HepG2 (cell line): ENCODE data around the gene SMAD6. TPM values are rescaled to one million over a fixed set of nuclear protein-coding genes. Genes with fewer than 3 reads are reported as not detected.
A peak's percentile ranks its signal among the peaks of the same experiment; 100 is the strongest.

Experiments
- ATAC-seq: fragments of 200-7000 bp; cut with Tn5 transposase; 3 replicates; pipeline ENCODE4 v1.9.1; 2020; ENCODE audit warnings: mild to moderate bottlenecking, moderate library complexity
- BruUV-seq: library from RNA; stranded (reverse); fragments of 400-500 nt; replicated peaks from 2 replicates; lab custom pipeline; 2021; lab: Mats Ljungman, UMichigan
- CTCF ChIA-PET: fragments of 300-600 bp; formaldehyde crosslinking; extraction: SDS; loops from one replicate; lab custom pipeline; 2021; ENCODE audit warnings: low total read pairs, inconsistent platforms, low intra/inter-chr PET ratio; lab: Yijun Ruan, JAX
- POLR2A ChIA-PET: fragments of 350-600 bp; sonication (Branson Sonifier 250); formaldehyde crosslinking; loops from one replicate; lab custom pipeline; 2020; ENCODE audit warnings: antibody characterized with exemption, inconsistent platforms; lab: Yijun Ruan, JAX
- DNase-seq: peaks from one replicate; pipeline ENCODE4 v3.0.0-alpha.2; 2015; ENCODE audit warnings: low spot score
- FAIRE-seq: peaks from 3 replicates; lab custom pipeline; 2011; peaks lifted over from hg19 to GRCh38; lab: Jason Lieb, UNC
- H2AFZ ChIP-seq: one replicate; pipeline ENCODE4 v1.6.1; 2011; ENCODE audit warnings: low read length, inconsistent platforms
- H3K27ac ChIP-seq: fragments of 300-600 bp; 3 replicates; pipeline ENCODE4 v1.8.0; 2011; ENCODE audit warnings: mixed run types, mild to moderate bottlenecking, mixed read lengths, low read length, inconsistent platforms; ENCODE audit not compliant: insufficient read depth; ENCODE audit errors: extremely low read length
- H3K27me3 ChIP-seq, 2 experiments: fragments of 200-600 bp in 1 of 2; 2 replicates in 1 of 2; 3 replicates in 1 of 2; pipeline versions ENCODE4 v1.6.0 to v1.8.0; 2011; ENCODE audit warnings: low read length in 2 of 2, mild to moderate bottlenecking in 2 of 2, moderate library complexity in 2 of 2, inconsistent platforms in 1 of 2; ENCODE audit not compliant: insufficient read depth in 2 of 2, control insufficient read depth in 1 of 2
- H3K36me3 ChIP-seq, 2 experiments: fragments of 200-600 bp in 1 of 2; replicated peaks in 1 of 2; 2 replicates in 1 of 2; 3 replicates in 1 of 2; pipeline versions ENCODE4 v1.5.1 to v1.8.0; 2011; ENCODE audit warnings: low read length in 2 of 2, inconsistent platforms in 1 of 2; ENCODE audit not compliant: insufficient read depth in 2 of 2, control insufficient read depth in 1 of 2
- H3K4me1 ChIP-seq: 2 replicates; pipeline ENCODE4 v1.5.1; 2012; ENCODE audit warnings: low read length, inconsistent platforms; ENCODE audit not compliant: insufficient read depth
- H3K4me2 ChIP-seq: 2 replicates; pipeline ENCODE4 v1.6.0; 2011; ENCODE audit warnings: low read depth, low read length, inconsistent platforms
- H3K4me3 ChIP-seq, 3 experiments: fragments of 200-600 bp in 1 of 3; sonication (generic), shearing (Covaris generic) in 1 of 3; replicated peaks in 1 of 3; 2 replicates each; pipeline ENCODE4 v1.5.1; 2011 to 2016; ENCODE audit warnings: low read length in 3 of 3, inconsistent platforms in 2 of 3, low read depth in 2 of 3, mild to moderate bottlenecking in 2 of 3, control low read depth in 1 of 3, mixed read lengths in 1 of 3; ENCODE audit not compliant: insufficient read depth in 1 of 3
- H3K79me2 ChIP-seq: one replicate; pipeline ENCODE4 v1.6.1; 2011; ENCODE audit warnings: low read length, inconsistent platforms; ENCODE audit not compliant: insufficient read depth
- H3K9ac ChIP-seq: 2 replicates; pipeline ENCODE4 v1.6.0; 2011; ENCODE audit warnings: mild to moderate bottlenecking, low read depth, low read length, inconsistent platforms; ENCODE audit not compliant: insufficient read depth
- H3K9me3 ChIP-seq: 2 replicates; pipeline ENCODE4 v1.5.1; 2012; ENCODE audit warnings: mild to moderate bottlenecking, low read length
- H4K20me1 ChIP-seq: 2 replicates; pipeline ENCODE4 v1.6.0; 2011; ENCODE audit warnings: inconsistent platforms, mild to moderate bottlenecking, low read length, moderate library complexity; ENCODE audit not compliant: insufficient read depth
- AKAP8 ChIP-seq: sonication (generic); formaldehyde crosslinking; IDR thresholded peaks from 2 replicates; pipeline ENCODE4 v1.5.1; 2020; ENCODE audit warnings: mild to moderate bottlenecking, missing genetic modification reagents
- GATAD2A ChIP-seq: IDR thresholded peaks from 2 replicates; pipeline ENCODE4 v1.6.1; 2016
- HNRNPL ChIP-seq: fragments of 200-400 bp; formaldehyde crosslinking; IDR thresholded peaks from 2 replicates; pipeline ENCODE4 v1.6.1; 2017; ENCODE audit warnings: mild to moderate bottlenecking, low read depth, low read length
- HOXD1 ChIP-seq: sonication (generic); formaldehyde crosslinking; IDR thresholded peaks from 2 replicates; pipeline ENCODE4 v1.5.0; 2020; ENCODE audit warnings: missing genetic modification reagents
- MEIS2 ChIP-seq: sonication (generic); formaldehyde crosslinking; IDR thresholded peaks from 2 replicates; pipeline ENCODE4 v1.9.0; 2021; ENCODE audit warnings: mild to moderate bottlenecking, missing genetic modification reagents
- SP4 ChIP-seq: sonication (generic); formaldehyde crosslinking; IDR thresholded peaks from 2 replicates; pipeline ENCODE4 v1.8.1; 2023; ENCODE audit warnings: mild to moderate bottlenecking, missing genetic modification reagents
- TCF12 ChIP-seq, 2 experiments: fragments of 450-650 bp in 1 of 2; sonication (generic) in 1 of 2; formaldehyde crosslinking in 1 of 2; IDR thresholded peaks; 2 replicates each; pipeline versions ENCODE4 v1.6.1 to v1.8.0; 2017 to 2022; ENCODE audit warnings: antibody characterized with exemption in 1 of 2, mild to moderate bottlenecking in 1 of 2, missing genetic modification reagents in 1 of 2, moderate library complexity in 1 of 2
- ZKSCAN8 ChIP-seq: IDR thresholded peaks from 2 replicates; pipeline ENCODE4 v1.6.1; 2016; ENCODE audit warnings: borderline replicate concordance, missing genetic modification reagents, missing compliant biosample characterization
- ZNF101 ChIP-seq: sonication (generic); formaldehyde crosslinking; IDR thresholded peaks from 2 replicates; pipeline ENCODE4 v1.4.0; 2020; ENCODE audit warnings: mild to moderate bottlenecking, low read depth, missing genetic modification reagents, borderline replicate concordance
- ZNF138 ChIP-seq: sonication (generic); formaldehyde crosslinking; IDR thresholded peaks from 2 replicates; pipeline ENCODE4 v1.5.0; 2020; ENCODE audit warnings: mild to moderate bottlenecking, low read depth, missing genetic modification reagents
- ZNF225 ChIP-seq: sonication (generic); formaldehyde crosslinking; IDR thresholded peaks from 2 replicates; pipeline ENCODE4 v1.4.0; 2020; ENCODE audit warnings: mild to moderate bottlenecking, missing genetic modification reagents
- ZNF496 ChIP-seq: sonication (generic); formaldehyde crosslinking; IDR thresholded peaks from 2 replicates; pipeline ENCODE4 v1.8.1; 2023; ENCODE audit warnings: mild to moderate bottlenecking, moderate library complexity, missing genetic modification reagents; ENCODE audit not compliant: insufficient replicate concordance
- ZNF567 ChIP-seq: sonication (generic); formaldehyde crosslinking; IDR thresholded peaks from 2 replicates; pipeline ENCODE4 v1.8.1; 2023; ENCODE audit warnings: mild to moderate bottlenecking, missing genetic modification reagents, borderline replicate concordance
- ZNF746 ChIP-seq: sonication (generic); formaldehyde crosslinking; IDR thresholded peaks from 2 replicates; pipeline ENCODE4 v1.8.0; 2022; ENCODE audit warnings: mild to moderate bottlenecking, missing genetic modification reagents
- ZNF768 ChIP-seq: sonication (generic); formaldehyde crosslinking; IDR thresholded peaks from 2 replicates; pipeline ENCODE4 v1.4.0; 2020; ENCODE audit warnings: missing genetic modification reagents
- ZNF772 ChIP-seq: sonication (generic); formaldehyde crosslinking; IDR thresholded peaks from 2 replicates; pipeline ENCODE4 v1.5.0; 2020; ENCODE audit warnings: mild to moderate bottlenecking, missing genetic modification reagents
- ZNF850 ChIP-seq: sonication (generic); formaldehyde crosslinking; conservative IDR thresholded peaks from 2 replicates; pipeline ENCODE4 v1.9.0; 2021; ENCODE audit warnings: mild to moderate bottlenecking, missing genetic modification reagents
- WGBS: methylation state at CpG from one replicate; pipeline ENCODE4 v1.1.6; 2017; ENCODE audit warnings: low lambda C conversion rate; 5-methylcytosine and 5-hydroxymethylcytosine counted together
- in situ Hi-C: cut with HindIII; loops from 2 replicates; pipeline ENCODE4 v1.10.0; 2017; ENCODE audit warnings: low pct_unique_long_range_greater_than_20kb; ENCODE audit not compliant: extremely low pct_ligation_motif_present
- intact Hi-C: fragments of 100-400 bp; cut with micrococcal nuclease; formaldehyde crosslinking; loops from one replicate; pipeline ENCODE4 v1.10.0; 2022; ENCODE audit not compliant: unreplicated experiment
- polyA plus RNA-seq, 8 experiments: library from polyadenylated mRNA; depleted of rRNA in 3 of 8; stranded (reverse) in 7 of 8; unstranded in 1 of 8; fragments of >200 nt; fragmentation: Illumina TruSeq in 4 of 8; extraction: Trizol in 4 of 8; gene quantifications; 2 replicates each; pipeline versions ENCODE4 v1.2.1 to v1.2.3, GENCODE V29; 2011 to 2016; ENCODE audit warnings: low read depth in 4 of 8, missing spikeins in 1 of 8, mixed read lengths in 1 of 8; ENCODE audit not compliant: insufficient read depth in 1 of 8
- total RNA-seq, 5 experiments: library from RNA; depleted of rRNA; stranded (reverse); fragments of >200 nt; fragmentation: Illumina TruSeq; extraction: Trizol; gene quantifications; 2 replicates each; pipeline ENCODE4 v1.2.3, GENCODE V29; 2016; ENCODE audit warnings: low read depth in 1 of 5
- TF ChIP-seq, protein P1 (sequence below): sonication (generic); formaldehyde crosslinking; IDR thresholded peaks from 2 replicates; pipeline ENCODE4 v1.5.0; 2020; ENCODE audit warnings: mild to moderate bottlenecking, low read depth, missing genetic modification reagents, borderline replicate concordance

Gene SMAD6
- total and polyA plus RNA-seq, 2 of the 13 experiments (the other 11 are each of a cell fraction or from before 2014, with no cell fraction given) = 3.3 to 4.4 TPM

DNA sequence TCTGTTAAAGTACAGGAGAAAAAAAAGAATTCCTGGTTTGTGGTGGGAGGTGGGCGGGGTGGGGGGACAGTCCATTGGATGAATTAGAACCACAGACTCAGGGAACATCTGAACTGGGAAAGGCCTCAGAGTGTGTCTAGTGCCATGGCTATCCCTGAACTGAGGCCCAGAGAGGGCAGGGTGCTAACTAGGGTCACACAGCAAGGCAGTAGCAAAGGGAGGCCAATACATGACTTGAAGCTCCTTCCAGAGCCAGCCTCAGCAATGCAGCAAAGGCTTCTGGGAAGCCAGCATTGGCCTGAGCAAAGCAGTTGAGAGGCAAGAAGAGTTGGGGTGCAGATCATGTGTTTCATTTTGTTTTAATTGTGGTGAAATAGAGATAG, 85.4 kb downstream of the SMAD6 start:
- no peak overlapping the region for H3K9ac ChIP-seq
- no peak overlapping the region for H3K27ac ChIP-seq
- no peak overlapping the region for H2AFZ ChIP-seq
- H3K4me3 ChIP-seq = no peak overlapping the region
- WGBS = 76% methylated on average over 1 of the region's 1 CpG
- peak; percentile 90 for TF ChIP-seq ZNF768
- TF ChIP-seq ZNF225 (CRISPR knock-in tag) = no peak
- no peak for TF ChIP-seq HOXD1 (CRISPR knock-in tag)
- no peak for TF ChIP-seq ZNF567 (CRISPR knock-in tag)
- FAIRE-seq (no peak), DNase-seq (no peak), ATAC-seq (no peak)
- ChIA-PET CTCF (interaction anchor here (1.0 kb wide), 1 partner anchor 13 kb away, joined by 3 read pairs; no protein-coding TSS in a partner anchor), POLR2A (no interaction called here)
- no peak overlapping the region for H3K4me2 ChIP-seq
- no peaks in the 10 kb centered on the region for H3K9me3 ChIP-seq
- in situ Hi-C loops = loop anchor here (10.0 kb wide), 1 partner anchor 57 kb away; no protein-coding TSS in a partner anchor
- no peaks in the 10 kb centered on the region for H4K20me1 ChIP-seq
- H3K27me3 ChIP-seq = no peaks in the 10 kb centered on the region
- BruUV-seq = no TSS peak
- peaks cover 9% of the 10 kb centered on the region for H3K4me1 ChIP-seq
- H3K36me3 ChIP-seq = no peaks in the 10 kb centered on the region
- H3K79me2 ChIP-seq = no peaks in the 10 kb centered on the region
- intact Hi-C loops = no loop called here

DNA sequence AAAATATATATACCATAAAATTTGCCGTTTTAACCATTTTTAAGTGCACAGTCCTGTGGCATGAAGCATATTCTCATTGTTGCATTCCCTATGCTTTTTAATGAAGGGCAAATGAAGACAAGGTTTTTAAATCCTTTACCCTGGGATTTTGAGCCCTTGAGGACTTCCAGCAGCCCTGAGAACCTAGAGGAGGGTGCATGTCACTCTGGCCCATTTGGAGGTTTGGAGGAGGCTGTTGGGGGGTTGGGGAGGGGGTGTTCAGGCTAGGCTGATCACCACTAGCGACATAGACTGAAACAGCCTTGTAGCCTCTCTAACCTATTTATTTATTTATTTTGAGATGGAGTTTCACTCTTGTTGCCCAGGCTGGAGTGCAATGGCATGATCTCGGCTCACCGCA, 86.0 kb downstream of the SMAD6 start:
- Histone ChIP-seq H4K20me1 (no peaks in the 10 kb centered on the region), H3K36me3 (no peaks in the 10 kb centered on the region), H3K4me3 (no peak overlapping the region), H3K27me3 (no peaks in the 10 kb centered on the region), H3K9me3 (no peaks in the 10 kb centered on the region), H3K79me2 (no peaks in the 10 kb centered on the region), H3K9ac (no peak overlapping the region), H3K4me2 (no peak overlapping the region), H3K27ac (no peak overlapping the region), H3K4me1 (peaks cover 9% of the 10 kb centered on the region), H2AFZ (no peak overlapping the region)
- ChIA-PET POLR2A (no interaction called here), CTCF (interaction anchor here (1.0 kb wide), 1 partner anchor 14 kb away, joined by 3 read pairs; no protein-coding TSS in a partner anchor)
- 67% methylated on average over 4 of the region's 4 CpGs for WGBS
- TF ChIP-seq TCF12 (IDR thresholded peaks at IDR 0.05) = no peak
- no peak for TF ChIP-seq TCF12 (CRISPR knock-in tag; IDR thresholded peaks at IDR 0.05)
- no peak for TF ChIP-seq HNRNPL
- TF ChIP-seq AKAP8 (CRISPR knock-in tag) = no peak
- no peak for TF ChIP-seq ZNF496
- TF ChIP-seq ZNF772 (CRISPR knock-in tag) = no peak
- TF ChIP-seq MEIS2 = no peak
- TF ChIP-seq ZNF746 (CRISPR knock-in tag) = no peak
- TF ChIP-seq ZNF138 = no peak
- TF ChIP-seq GATAD2A (CRISPR knock-in tag) = no peak
- TF ChIP-seq ZNF850 = no peak
- TF ChIP-seq SP4 = no peak
- TF ChIP-seq, protein P1, sequence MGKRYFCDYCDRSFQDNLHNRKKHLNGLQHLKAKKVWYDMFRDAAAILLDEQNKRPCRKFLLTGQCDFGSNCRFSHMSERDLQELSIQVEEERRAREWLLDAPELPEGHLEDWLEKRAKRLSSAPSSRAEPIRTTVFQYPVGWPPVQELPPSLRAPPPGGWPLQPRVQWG (CRISPR knock-in tag) = no peak
- TF ChIP-seq ZNF101 = no peak
- TF ChIP-seq ZKSCAN8 (CRISPR knock-in tag) = no peak
- in situ Hi-C loops (loop anchor here (10.0 kb wide), 1 partner anchor 57 kb away; no protein-coding TSS in a partner anchor), intact Hi-C loops (no loop called here)
- no TSS peak for BruUV-seq
- FAIRE-seq = no peak
- no peak for ATAC-seq
- DNase-seq = no peak
